Activated T-cell treated with anti-CD3 and anti-CD28 coated beads, Interleukin-2, amount 50 U/mL, for 48 hours (primary cell): ENCODE results near the gene TPO.

Source experiments
- DNase-seq, 2 experiments: peaks; one replicate each; pipeline ENCODE4 v3.0.0-alpha.2; 2020

Gene TPO

GRCh38 chr2:1539973-1540372, 126.7 kb downstream of the TPO start:
- no peak for DNase-seq

GRCh38 chr2:1540481-1540880, 127.2 kb downstream of the TPO start:
- no peak for DNase-seq

- no peak for DNase-seq
Measured at GRCh38 chr2:1541040-1541439, 127.8 kb downstream of the TPO start.

GRCh38 chr2:1541819-1542475, 128.7 kb downstream of the TPO start:
- DNase-seq, result no peak

GRCh38 chr2:1542971-1543370, 129.7 kb downstream of the TPO start:
- DNase-seq, result no peak

GRCh38 chr2:1543776-1544477, 130.7 kb downstream of the TPO start:
- DNase-seq, result no peak

- no peak for DNase-seq
Measured at GRCh38 chr2:1544478-1545069, 131.3 kb downstream of the TPO start.

GRCh38 chr2:1546023-1546591, 132.8 kb downstream of the TPO start:
- peak; percentile 54 to 58 for DNase-seq

- no peak for DNase-seq
Measured at GRCh38 chr2:1546901-1547300, 133.6 kb downstream of the TPO start.

GRCh38 chr2:1548910-1549673, 135.8 kb downstream of the TPO start:
- no peak for DNase-seq

- no peak for DNase-seq
Measured at GRCh38 chr2:1550076-1550475, 136.8 kb downstream of the TPO start.

GRCh38 chr2:1550658-1551316, 137.5 kb downstream of the TPO start:
- peak; percentile 76 to 79 for DNase-seq

GRCh38 chr2:1551905-1552304, 138.6 kb downstream of the TPO start:
- DNase-seq, result no peak

GRCh38 chr2:1552611-1553010, 139.3 kb downstream of the TPO start:
- DNase-seq, result no peak

GRCh38 chr2:1553671-1554295, 140.5 kb downstream of the TPO start:
- DNase-seq, result no peak

- DNase-seq, result no peak
Measured at GRCh38 chr2:1556286-1556685, 143.0 kb downstream of the TPO start.

GRCh38 chr2:1556776-1557466, 143.7 kb downstream of the TPO start:
- no peak for DNase-seq

- no peak for DNase-seq
Measured at GRCh38 chr2:1557467-1557820, 144.2 kb downstream of the TPO start.

- DNase-seq, result no peak
Measured at GRCh38 chr2:1559589-1560175, 146.4 kb downstream of the TPO start.

- no peak for DNase-seq
Measured at GRCh38 chr2:1561259-1561658, 148.0 kb downstream of the TPO start.

- DNase-seq, result no peak
Measured at GRCh38 chr2:1561811-1562421, 148.7 kb downstream of the TPO start.
